Ovary (tissue), 9 donors: Measurements from ENCODE around the gene CCDC12. TPM values are rescaled to one million over a fixed set of nuclear protein-coding genes. Genes with fewer than 3 reads are reported as not detected.

ENCODE experiments used
- DNase-seq, 5 donors: peaks; one replicate each; pipeline ENCODE4 v3.0.0-alpha.2; 2019 to 2020
- H3K27ac ChIP-seq, 2 donors: fragments of 200-600 bp; one replicate each; pipeline versions ENCODE4 v1.5.1 to v1.8.0; 2019 to 2022
- H3K27me3 ChIP-seq: fragments of 200-600 bp; one replicate; pipeline ENCODE4 v1.8.0; 2022
- H3K36me3 ChIP-seq: fragments of 200-600 bp; sonication (generic); one replicate; pipeline ENCODE4 v1.5.1; 2019
- H3K4me1 ChIP-seq: one replicate; pipeline ENCODE4 v1.8.1; 2013; ENCODE audit warnings: mild to moderate bottlenecking, moderate library complexity; ENCODE audit not compliant: insufficient read depth
- H3K4me3 ChIP-seq: fragments of 200-600 bp; sonication (generic); one replicate; pipeline ENCODE4 v1.5.1; 2017
- H3K9me3 ChIP-seq, 2 donors: fragments of 200-600 bp in 1 of 2; sonication (generic) in 1 of 2; one replicate each; pipeline versions ENCODE4 v1.5.1 to v1.8.1; 2013 to 2019; ENCODE audit warnings: mild to moderate bottlenecking in 1 of 2, moderate library complexity in 1 of 2
- EP300 ChIP-seq: sonication (generic); formaldehyde crosslinking; IDR thresholded peaks from one replicate; pipeline ENCODE4 v1.6.1; 2017; ENCODE audit warnings: antibody characterized with exemption
- POLR2A ChIP-seq: fragments of 450-650 bp; IDR thresholded peaks from one replicate; pipeline ENCODE4 v1.6.1; 2017; ENCODE audit warnings: antibody characterized with exemption, mild to moderate bottlenecking, moderate library complexity
- WGBS, 3 donors: extraction: QIAGEN DNeasy Blood & Tissue Kit in 1 of 3; methylation state at CpG; one replicate each; pipeline versions ENCODE4 v1.1.5 to v1.1.7; 2013 to 2017; 5-methylcytosine and 5-hydroxymethylcytosine counted together
- intact Hi-C, 4 donors: fragments of 100-400 bp; cut with DNase I; formaldehyde crosslinking; loops; one replicate each; pipeline versions ENCODE4 v1.11.0 to v1.15.1; 2022 to 2023
- polyA plus RNA-seq, 2 donors: library from polyadenylated mRNA; stranded (reverse); fragments of 200-250 nt in 1 of 2; fragments of 350-450 nt in 1 of 2; fragmentation: Illumina TruSeq in 1 of 2; extraction: RNeasy Lipid Tissue Mini Kit (QIAGEN cat#74804) in 1 of 2; gene quantifications; one replicate each; pipeline ENCODE4 v1.2.3, GENCODE V29; 2013 to 2014
- total RNA-seq, 7 donors: library from RNA; depleted of rRNA in 2 of 7; stranded (reverse); fragments of >200 nt in 2 of 7; fragmentation: NEBNext Ultra II Directional in 3 of 7; extraction: Animal tissue kit (Norgen Biotek cat#: 25700) in 3 of 7; gene quantifications; one replicate each; pipeline versions ENCODE4 v1.1.0 to v1.2.4, GENCODE V29; 2016 to 2023
- TF ChIP-seq, protein P1 (sequence below), 3 donors: fragments of 450-650 bp in 2 of 3; fragments of 200-600 bp in 1 of 3; IDR thresholded peaks; one replicate each; pipeline versions ENCODE4 v1.5.1 to v1.8.0; 2016 to 2022; ENCODE audit warnings: antibody characterized with exemption in 3 of 3, mild to moderate bottlenecking in 1 of 3
- donor health status: DM: no; HTN: no; CAD: no; lungs with moderate emphysema.
- donor health status: DM: no; HTN: no; CAD: no.
- donor health status: Bipolar disorder and iron deficiency.
- donor health status: DM: yes; HTN: yes; CAD: no.
- donor health status: DM: no; HTN: no; CAD: no.
- donor health status: DM: yes; HTN: yes; CAD: no.

Gene CCDC12
- total and polyA plus RNA-seq, 9 donors = 32.2 to 66.7 (median 42.3) TPM

DNA sequence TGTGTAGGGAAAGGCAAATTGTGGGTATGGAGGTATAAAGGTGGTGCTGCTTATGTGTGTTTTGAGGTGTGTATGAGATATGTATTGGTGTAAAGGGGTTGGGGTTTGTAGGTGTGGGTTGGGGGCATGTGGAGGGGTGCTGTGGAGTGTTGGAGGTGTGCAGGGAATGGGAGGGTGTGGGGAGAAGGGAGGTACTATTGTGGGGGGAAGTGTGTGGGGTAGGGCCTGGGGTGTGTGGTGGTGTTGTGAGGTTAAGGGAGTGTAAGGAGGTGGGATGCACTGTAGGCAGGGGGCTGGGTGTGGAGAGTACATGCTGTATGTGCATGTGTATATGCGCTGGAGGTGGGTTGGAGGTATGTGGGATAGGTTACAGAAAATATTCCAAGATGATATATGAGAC, 15.7 kb downstream of the CCDC12 start:
- H3K27ac ChIP-seq = peak overlapping the region in 1 of 2 donors; percentile 41
- H3K36me3 ChIP-seq = no peaks in the 10 kb centered on the region
- H3K9me3 ChIP-seq = no peaks in the 10 kb centered on the region

GRCh38 chr3:46960081-46960701, 16.4 kb downstream of the CCDC12 start:
- peak in 2 of 5 donors; percentile 30 to 50 for DNase-seq
- Histone ChIP-seq H3K4me1 (peaks cover 36% of the 10 kb centered on the region), H3K27me3 (no peaks in the 10 kb centered on the region), H3K9me3 (no peaks in the 10 kb centered on the region), H3K36me3 (no peaks in the 10 kb centered on the region), H3K4me3 (peak overlapping the region; percentile 12), H3K27ac (peak overlapping the region in 1 of 2 donors; percentile 41)
- TF ChIP-seq, protein P1, sequence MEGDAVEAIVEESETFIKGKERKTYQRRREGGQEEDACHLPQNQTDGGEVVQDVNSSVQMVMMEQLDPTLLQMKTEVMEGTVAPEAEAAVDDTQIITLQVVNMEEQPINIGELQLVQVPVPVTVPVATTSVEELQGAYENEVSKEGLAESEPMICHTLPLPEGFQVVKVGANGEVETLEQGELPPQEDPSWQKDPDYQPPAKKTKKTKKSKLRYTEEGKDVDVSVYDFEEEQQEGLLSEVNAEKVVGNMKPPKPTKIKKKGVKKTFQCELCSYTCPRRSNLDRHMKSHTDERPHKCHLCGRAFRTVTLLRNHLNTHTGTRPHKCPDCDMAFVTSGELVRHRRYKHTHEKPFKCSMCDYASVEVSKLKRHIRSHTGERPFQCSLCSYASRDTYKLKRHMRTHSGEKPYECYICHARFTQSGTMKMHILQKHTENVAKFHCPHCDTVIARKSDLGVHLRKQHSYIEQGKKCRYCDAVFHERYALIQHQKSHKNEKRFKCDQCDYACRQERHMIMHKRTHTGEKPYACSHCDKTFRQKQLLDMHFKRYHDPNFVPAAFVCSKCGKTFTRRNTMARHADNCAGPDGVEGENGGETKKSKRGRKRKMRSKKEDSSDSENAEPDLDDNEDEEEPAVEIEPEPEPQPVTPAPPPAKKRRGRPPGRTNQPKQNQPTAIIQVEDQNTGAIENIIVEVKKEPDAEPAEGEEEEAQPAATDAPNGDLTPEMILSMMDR (IDR thresholded peaks at IDR 0.05) = no peak
- TF ChIP-seq POLR2A (no peak), EP300 (no peak)
- WGBS, 3 donors = 6 to 14% (median 14%) methylated on average over 4 of the region's 4 CpGs
- intact Hi-C loops = no loop called here

More for the DNA sequence above, 15.7 kb downstream of the CCDC12 start:
- 44 to 57% (median 56%) methylated on average over 1 of the region's 1 CpG for WGBS, 3 donors
- peaks cover 33% of the 10 kb centered on the region for H3K4me1 ChIP-seq
- TF ChIP-seq, protein P1 (IDR thresholded peaks at IDR 0.05) = no peak
- TF ChIP-seq POLR2A = no peak
- no peak for TF ChIP-seq EP300
- DNase-seq = no peak
- H3K4me3 ChIP-seq = peak overlapping the region; percentile 12
- H3K27me3 ChIP-seq = no peaks in the 10 kb centered on the region
- intact Hi-C loops = no loop called here

GRCh38 chr3:46959161-46959511, 17.4 kb downstream of the CCDC12 start:
- H3K4me3 ChIP-seq = no peak overlapping the region
- H3K36me3 ChIP-seq = no peaks in the 10 kb centered on the region
- WGBS, 3 donors = 78 to 87% (median 82%) methylated on average over 6 of the region's 6 CpGs
- intact Hi-C loops = loop anchor here in 1 of 4 donors (1.0 kb wide), 1 partner anchor 10 kb away; no protein-coding TSS in a partner anchor
- TF ChIP-seq, protein P1 (IDR thresholded peaks at IDR 0.05) = no peak
- TF ChIP-seq POLR2A = no peak
- no peak for TF ChIP-seq EP300
- H3K4me1 ChIP-seq = peaks cover 39% of the 10 kb centered on the region
- H3K9me3 ChIP-seq = no peaks in the 10 kb centered on the region
- H3K27ac ChIP-seq = peak overlapping the region; percentile 5 to 6
- DNase-seq = no peak
- no peaks in the 10 kb centered on the region for H3K27me3 ChIP-seq

DNA sequence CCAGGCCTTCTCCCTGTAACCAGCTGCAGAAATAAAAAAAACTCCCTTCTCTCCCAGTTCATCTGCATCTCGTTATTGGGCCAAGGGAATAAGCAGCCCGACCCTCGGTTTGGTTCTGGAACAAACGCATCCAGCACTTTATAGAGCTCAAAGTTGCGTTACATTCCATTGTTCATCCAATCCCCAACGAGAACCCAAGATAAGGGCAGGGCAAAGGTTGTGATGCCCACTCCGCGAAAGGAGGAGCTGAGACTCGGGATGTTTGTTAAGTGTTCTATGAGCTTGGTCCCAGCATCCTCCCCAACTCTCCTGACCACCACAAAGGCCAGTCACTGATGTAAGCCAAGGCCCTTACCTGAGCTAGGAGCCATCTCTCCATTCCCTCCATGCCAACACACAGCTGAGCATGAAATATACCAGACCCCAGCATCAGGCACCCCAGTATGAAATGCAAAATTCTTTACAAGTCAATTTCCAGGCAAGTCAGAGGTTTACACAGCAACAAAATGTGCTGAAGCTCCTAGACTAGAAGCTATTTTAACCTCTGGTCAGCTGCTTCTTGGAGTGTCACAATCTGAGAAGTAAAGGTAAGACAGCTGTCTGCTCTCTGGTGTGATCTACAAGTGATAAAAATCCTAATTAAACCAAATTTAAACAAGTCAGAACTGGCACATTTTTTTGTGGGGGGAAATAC, 17.9 kb downstream of the CCDC12 start:
- 39 to 64% (median 51%) methylated on average over 9 of the region's 9 CpGs for WGBS, 3 donors
- DNase-seq = no peak
- TF ChIP-seq, protein P1 (IDR thresholded peaks at IDR 0.05) = no peak
- TF ChIP-seq EP300 = no peak
- no peak for TF ChIP-seq POLR2A
- Histone ChIP-seq H3K27ac (peak overlapping the region; percentile 5 to 6), H3K27me3 (no peaks in the 10 kb centered on the region), H3K4me3 (no peak overlapping the region), H3K36me3 (no peaks in the 10 kb centered on the region), H3K9me3 (no peaks in the 10 kb centered on the region), H3K4me1 (peaks cover 39% of the 10 kb centered on the region)
- intact Hi-C loops = loop anchor here in 1 of 4 donors (1.0 kb wide), 1 partner anchor 9 kb away; no protein-coding TSS in a partner anchor
